K562 (cell line): Measurements from ENCODE around the gene OVCA2. TPM values are rescaled to one million over a fixed set of nuclear protein-coding genes. Genes with fewer than 3 reads are reported as not detected.

Experiments used
- BHLHE40 ChIP-seq: IDR thresholded peaks from 2 replicates; pipeline ENCODE4 v1.6.1; 2011; ENCODE audit warnings: low read length, improper control_type of control experiment
- CAMTA2 ChIP-seq: fragments of 250-450 bp; sonication (Bioruptor Pico); conservative IDR thresholded peaks from 2 replicates; pipeline ENCODE4 v1.5.1; 2022
- CC2D1A ChIP-seq: fragments of 450-650 bp; IDR thresholded peaks from 2 replicates; pipeline ENCODE4 v1.6.1; 2017; ENCODE audit warnings: mild to moderate bottlenecking
- CCNT2 ChIP-seq: IDR thresholded peaks from 2 replicates; pipeline ENCODE4 v1.6.1; 2011; ENCODE audit warnings: borderline replicate concordance, low read depth, mild to moderate bottlenecking, moderate library complexity, mixed read lengths, low read length; ENCODE audit not compliant: insufficient read length; ENCODE audit errors: extremely low read depth
- CTCFL ChIP-seq: IDR thresholded peaks from 2 replicates; pipeline ENCODE4 v1.6.1; 2011; ENCODE audit warnings: borderline replicate concordance, low read depth, mild to moderate bottlenecking, moderate library complexity, low read length; ENCODE audit not compliant: insufficient read depth, poor library complexity, severe bottlenecking
- EP400 ChIP-seq: fragments of 450-650 bp; IDR thresholded peaks from 2 replicates; pipeline ENCODE4 v1.6.1; 2017; ENCODE audit warnings: antibody characterized with exemption, mild to moderate bottlenecking, moderate library complexity
- GTF2B ChIP-seq: IDR thresholded peaks from 2 replicates; pipeline ENCODE4 v1.6.1; 2011; ENCODE audit not compliant: insufficient read length; ENCODE audit errors: extremely low read depth
- HMG20B ChIP-seq: fragments of 250-450 bp; sonication (Bioruptor Pico); IDR thresholded peaks from 2 replicates; pipeline ENCODE4 v1.5.0; 2021; ENCODE audit warnings: mild to moderate bottlenecking
- L3MBTL2 ChIP-seq: fragments of 450-650 bp; IDR thresholded peaks from 2 replicates; pipeline ENCODE4 v1.6.1; 2016; ENCODE audit warnings: mild to moderate bottlenecking, moderate library complexity
- MAFK ChIP-seq: IDR thresholded peaks from 2 replicates; pipeline ENCODE4 v1.6.1; 2011; ENCODE audit warnings: low read length, improper control_type of control experiment
- MAX ChIP-seq: sonication (generic); formaldehyde crosslinking; IDR thresholded peaks from 2 replicates; pipeline ENCODE4 v1.9.0; 2022; ENCODE audit warnings: mild to moderate bottlenecking, missing genetic modification reagents
- MBD1 ChIP-seq: fragments of 250-450 bp; sonication (Bioruptor Pico); IDR thresholded peaks from 2 replicates; pipeline ENCODE4 v1.8.0; 2022; ENCODE audit warnings: inconsistent platforms
- MYBL2 ChIP-seq, 2 experiments: fragments of 450-650 bp in 1 of 2; sonication (generic) in 1 of 2; formaldehyde crosslinking in 1 of 2; IDR thresholded peaks; 2 replicates each; pipeline versions ENCODE4 v1.6.1 to v1.8.1; 2017 to 2022; ENCODE audit warnings: borderline replicate concordance in 1 of 2, inconsistent platforms in 1 of 2, low read depth in 1 of 2, mild to moderate bottlenecking in 1 of 2, missing genetic modification reagents in 1 of 2, moderate library complexity in 1 of 2
- MYNN ChIP-seq, 2 experiments: sonication (generic); formaldehyde crosslinking in 1 of 2; IDR thresholded peaks; 2 replicates each; pipeline versions ENCODE4 v1.5.0 to v1.6.1; 2016 to 2020; ENCODE audit warnings: antibody characterized with exemption in 1 of 2, missing genetic modification reagents in 1 of 2
- NR0B1 ChIP-seq: fragments of 450-650 bp; IDR thresholded peaks from one replicate; pipeline ENCODE4 v1.6.1; 2018; ENCODE audit warnings: mild to moderate bottlenecking, moderate library complexity; ENCODE audit not compliant: partially characterized antibody
- YY1 ChIP-seq, 3 experiments: IDR thresholded peaks; 2 replicates each; pipeline ENCODE4 v1.6.1; 2011; ENCODE audit warnings: low read length in 2 of 3, mild to moderate bottlenecking in 2 of 3, moderate library complexity in 2 of 3, borderline replicate concordance in 1 of 3, control low read depth in 1 of 3, low read depth in 1 of 3; ENCODE audit not compliant: insufficient read depth in 3 of 3, insufficient replicate concordance in 2 of 3, control insufficient read depth in 1 of 3, insufficient read length in 1 of 3; ENCODE audit errors: extremely low read depth in 1 of 3
- ZEB2 ChIP-seq: fragments of 450-650 bp; IDR thresholded peaks from 2 replicates; pipeline ENCODE4 v1.6.1; 2016
- ZNF184 ChIP-seq: sonication (generic); formaldehyde crosslinking; IDR thresholded peaks from 2 replicates; pipeline ENCODE4 v1.5.0; 2020; ENCODE audit warnings: missing genetic modification reagents
- polyA plus RNA-seq, 8 experiments: library from polyadenylated mRNA; depleted of rRNA in 4 of 8; stranded (reverse) in 5 of 8; unstranded in 3 of 8; fragments of >200 nt; fragmentation: Nextera tagmentation in 2 of 8; fragmentation: Illumina TruSeq in 1 of 8; extraction: Ambion mirVana in 2 of 8; extraction: Trizol in 1 of 8; gene quantifications; 2 replicates each; pipeline versions ENCODE4 v1.2.1 to v1.2.3, GENCODE V29; 2011 to 2014; ENCODE audit warnings: inconsistent platforms in 1 of 8, missing spikeins in 1 of 8
- total RNA-seq, 7 experiments: library from RNA; depleted of rRNA in 6 of 7; stranded (reverse); fragments of >200 nt in 6 of 7; fragmentation: Illumina TruSeq in 2 of 7; extraction: Trizol in 2 of 7; gene quantifications; 2 replicates each; pipeline versions ENCODE4 v1.2.1 to v1.2.3, GENCODE V29; 2011 to 2021; ENCODE audit warnings: low replicate concordance in 1 of 7

OVCA2 gene
- total and polyA plus RNA-seq, 9 of the 15 experiments (the other 6 are each of a cell fraction or from before 2014, with no cell fraction given) = 3.0 to 23.7 (median 14.1) TPM

GRCh38 chr17:2054512-2055291, 12.9 kb downstream of the OVCA2 start, which contains the start of gene HIC1 (continued):
- TF ChIP-seq CTCFL = peak; percentile 57
- TF ChIP-seq ZNF184 (CRISPR knock-in tag) = no peak
- no peak for TF ChIP-seq NR0B1
- no peak for TF ChIP-seq ZEB2
- no peak for TF ChIP-seq BHLHE40
- TF ChIP-seq YY1 (IDR thresholded peaks at IDR 0.05; ENCODE audit: borderline replicate concordance in 1 of 3, control insufficient read depth in 1 of 3, extremely low read depth in 1 of 3, insufficient read depth in 3 of 3, insufficient read length in 1 of 3, insufficient replicate concordance in 2 of 3, low read depth in 1 of 3, low read length in 2 of 3) = peak in 1 of 3 experiments; percentile 33
- TF ChIP-seq MAFK = no peak
- TF ChIP-seq CAMTA2 (CRISPR knock-in tag) = no peak
- peak; percentile 33; the same call in 1 of the 2 replicates for TF ChIP-seq L3MBTL2
- TF ChIP-seq GTF2B = no peak
- TF ChIP-seq CCNT2 = peak; percentile 15
- TF ChIP-seq MYNN (IDR thresholded peaks at IDR 0.05) = no peak
- TF ChIP-seq MYNN (CRISPR knock-in tag; IDR thresholded peaks at IDR 0.05) = no peak
- TF ChIP-seq EP400 = no peak
- no peak for TF ChIP-seq HMG20B (CRISPR knock-in tag)
- TF ChIP-seq MYBL2 (IDR thresholded peaks at IDR 0.05; ENCODE audit: low read depth) = no peak
- no peak for TF ChIP-seq MYBL2 (CRISPR knock-in tag; IDR thresholded peaks at IDR 0.05; ENCODE audit: borderline replicate concordance)
- no peak for TF ChIP-seq CC2D1A
- TF ChIP-seq MBD1 = no peak
- TF ChIP-seq MAX (CRISPR knock-in tag) = no peak
